GM08714 (cell line): Measurements from ENCODE around the gene PODXL2.
"Not testable (repeated sequence)": the region's sequence is repeated elsewhere in the genome, so short reads cannot be mapped to it uniquely, and the experiment has no call there.

Experiments used
- H3K4me3 ChIP-seq: fragments of 200-500 bp; sonication (Bioruptor generic); 2 replicates; pipeline ENCODE4 v1.5.1; 2014; ENCODE audit warnings: mild to moderate bottlenecking, low read length, inconsistent platforms
- ZNF274 ChIP-seq: IDR thresholded peaks from 2 replicates; pipeline ENCODE4 v1.6.1; 2012; ENCODE audit warnings: mild to moderate bottlenecking, low read depth, low read length

The PODXL2 gene

DNA sequence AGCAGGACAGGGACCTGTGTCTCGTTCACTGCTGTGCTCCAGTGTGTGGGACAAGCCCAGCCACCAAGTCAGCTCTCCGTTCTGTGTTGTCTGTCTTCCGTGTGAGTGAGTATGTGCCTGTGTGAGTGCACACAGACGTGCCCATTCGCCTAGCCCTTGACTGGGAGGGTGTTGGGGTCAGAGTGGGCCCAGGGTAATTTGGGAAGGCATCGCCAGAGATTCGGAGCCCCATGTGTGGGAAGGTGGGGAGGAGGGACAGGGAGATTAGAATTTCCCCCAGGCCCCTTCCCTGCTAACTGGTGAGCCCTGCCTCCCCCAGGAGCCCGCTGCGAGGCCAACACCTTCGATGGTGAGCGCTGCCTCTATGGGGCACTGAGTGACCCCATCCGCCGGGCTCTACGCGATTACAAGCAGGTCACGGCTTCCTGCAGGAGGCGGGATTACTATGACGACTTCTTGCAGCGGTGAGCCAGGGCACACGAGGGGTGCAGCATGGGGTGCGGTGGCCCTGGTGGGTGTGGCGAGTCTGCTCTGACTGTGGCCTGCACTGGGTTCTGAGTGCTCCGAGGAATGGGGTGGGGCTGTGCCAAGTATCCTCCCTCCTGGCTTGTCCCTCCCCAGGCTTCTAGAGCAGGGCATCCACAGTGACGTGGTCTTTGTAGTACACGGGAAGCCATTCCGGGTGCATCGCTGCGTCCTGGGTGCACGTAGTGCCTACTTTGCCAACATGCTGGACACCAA, 46.8 kb downstream of the PODXL2 start:
- H3K4me3 ChIP-seq, result no peak overlapping the region

GRCh38 chr3:127676456-127676855, 47.5 kb downstream of the PODXL2 start:
- no peak overlapping the region for H3K4me3 ChIP-seq
- TF ChIP-seq ZNF274, result no peak

More for the DNA sequence above, 46.8 kb downstream of the PODXL2 start:
- TF ChIP-seq ZNF274, result no peak

GRCh38 chr3:127676921-127677351, 48.0 kb downstream of the PODXL2 start:
- no peak overlapping the region for H3K4me3 ChIP-seq
- no peak for TF ChIP-seq ZNF274

- no peak overlapping the region for H3K4me3 ChIP-seq
- no peak for TF ChIP-seq ZNF274
Observed at GRCh38 chr3:127677541-127678314, 48.7 kb downstream of the PODXL2 start.

GRCh38 chr3:127678315-127678599, 49.3 kb downstream of the PODXL2 start:
- H3K4me3 ChIP-seq, result no peak overlapping the region
- TF ChIP-seq ZNF274, result no peak

DNA sequence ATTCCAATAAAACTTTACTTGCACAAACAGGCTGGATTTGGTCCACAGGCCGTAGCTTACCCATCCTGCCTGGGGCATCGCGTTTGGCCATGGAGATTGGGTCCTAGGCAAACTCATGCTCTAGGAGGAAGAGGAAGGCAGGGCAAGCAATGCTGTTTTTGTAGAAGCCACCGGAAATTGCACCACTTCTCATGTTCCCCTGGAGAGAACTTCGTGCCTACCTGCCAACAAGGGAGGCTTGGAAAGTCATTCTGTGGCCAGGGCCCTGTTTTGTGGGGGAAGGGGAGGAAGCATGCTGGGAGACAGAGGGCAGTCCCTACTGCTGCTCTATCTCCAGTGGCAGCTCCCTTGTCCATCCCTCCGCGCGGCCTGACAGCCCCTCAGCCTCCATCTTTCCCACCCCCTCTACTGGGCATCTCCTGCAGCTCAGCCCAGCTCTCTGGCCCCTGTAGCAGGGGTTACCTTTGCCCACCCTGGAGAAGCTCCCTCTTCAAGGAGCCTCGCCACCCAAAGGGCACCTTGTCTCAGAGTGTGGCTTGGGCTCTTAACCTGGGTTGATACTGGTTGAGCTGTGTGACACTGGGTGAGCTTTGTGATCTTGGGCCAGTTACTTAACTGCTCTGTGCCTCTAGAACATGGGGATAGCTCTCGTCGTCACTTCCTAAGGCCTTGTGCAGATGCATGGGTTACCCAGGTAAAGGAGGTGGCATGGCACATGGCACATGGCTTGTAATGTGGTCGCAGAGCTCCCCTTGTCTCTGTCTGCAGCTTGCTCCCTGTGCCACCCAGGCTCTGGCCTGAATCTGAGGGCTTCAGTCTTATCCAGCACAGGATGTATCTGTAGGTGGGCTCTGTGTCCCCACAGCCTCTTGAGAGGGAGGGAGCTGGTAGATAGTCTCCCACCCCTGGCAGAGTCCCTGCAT, 49.9 kb downstream of the PODXL2 start:
- H3K4me3 ChIP-seq, result no peak overlapping the region
- TF ChIP-seq ZNF274, result no peak

GRCh38 chr3:127679534-127680145, 50.7 kb downstream of the PODXL2 start:
- no peak overlapping the region for H3K4me3 ChIP-seq
- no peak for TF ChIP-seq ZNF274

GRCh38 chr3:127680146-127680661, 51.2 kb downstream of the PODXL2 start:
- no peak overlapping the region for H3K4me3 ChIP-seq
- TF ChIP-seq ZNF274, result no peak

GRCh38 chr3:127680798-127681221, 51.8 kb downstream of the PODXL2 start:
- H3K4me3 ChIP-seq, result no peak overlapping the region
- TF ChIP-seq ZNF274, result no peak

- not testable (repeated sequence) for H3K4me3 ChIP-seq
Observed at GRCh38 chr3:127682175-127682554, 53.2 kb downstream of the PODXL2 start.

GRCh38 chr3:127682561-127682960, 53.6 kb downstream of the PODXL2 start:
- no peak for TF ChIP-seq ZNF274
- no peak overlapping the region for H3K4me3 ChIP-seq

DNA sequence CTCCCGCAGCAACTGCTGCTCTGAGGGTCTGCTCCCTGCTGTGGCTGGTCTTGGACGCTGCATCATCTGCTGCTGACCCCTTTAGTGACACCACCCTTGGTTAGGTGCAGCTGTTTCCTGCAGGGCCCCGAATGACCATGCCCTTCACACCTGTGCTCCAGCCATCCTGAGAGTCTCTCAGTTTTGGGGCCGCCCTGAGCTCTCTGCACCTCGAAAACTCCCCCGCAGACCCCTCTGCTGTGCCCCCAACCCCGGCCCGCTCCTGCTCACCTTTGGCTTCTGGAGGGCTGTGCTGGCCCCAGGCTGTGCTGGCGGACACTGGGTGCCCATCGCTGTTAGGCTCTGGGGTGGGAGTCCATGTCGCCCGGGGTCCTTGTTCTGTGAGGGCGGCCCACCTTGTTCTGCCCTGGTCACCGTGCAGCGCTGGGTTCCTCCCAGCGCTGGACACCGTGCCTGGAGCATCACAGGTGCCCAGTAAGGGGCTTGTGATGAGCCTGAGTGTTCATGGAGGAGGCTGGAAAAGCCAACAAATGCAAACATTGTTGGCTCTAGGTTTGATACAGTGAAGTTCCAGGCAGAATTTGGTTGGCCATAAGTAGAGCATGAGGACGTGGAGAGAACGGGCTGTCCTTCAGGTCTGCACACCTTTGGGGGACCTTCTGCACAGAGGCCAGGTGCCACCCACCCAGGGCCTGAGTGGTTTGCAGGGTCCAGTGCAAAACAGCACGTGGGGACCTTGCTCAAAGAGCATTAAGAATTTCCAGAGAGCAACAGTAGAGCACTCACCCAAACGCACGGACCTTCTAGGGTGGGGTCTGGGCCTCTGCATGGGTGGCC, 56.1 kb downstream of the PODXL2 start:
- TF ChIP-seq ZNF274, result no peak
- no peak overlapping the region for H3K4me3 ChIP-seq
